ENCODE measurements around the gene ATP6V1G2. TPM values are rescaled to one million over a fixed set of nuclear protein-coding genes. Genes with fewer than 3 reads are reported as not detected.

ATP6V1G2 gene
- total RNA-seq, 6 experiments from 2014 or later, result 2.9 to 4.1 (median 3.2) TPM

DNA sequence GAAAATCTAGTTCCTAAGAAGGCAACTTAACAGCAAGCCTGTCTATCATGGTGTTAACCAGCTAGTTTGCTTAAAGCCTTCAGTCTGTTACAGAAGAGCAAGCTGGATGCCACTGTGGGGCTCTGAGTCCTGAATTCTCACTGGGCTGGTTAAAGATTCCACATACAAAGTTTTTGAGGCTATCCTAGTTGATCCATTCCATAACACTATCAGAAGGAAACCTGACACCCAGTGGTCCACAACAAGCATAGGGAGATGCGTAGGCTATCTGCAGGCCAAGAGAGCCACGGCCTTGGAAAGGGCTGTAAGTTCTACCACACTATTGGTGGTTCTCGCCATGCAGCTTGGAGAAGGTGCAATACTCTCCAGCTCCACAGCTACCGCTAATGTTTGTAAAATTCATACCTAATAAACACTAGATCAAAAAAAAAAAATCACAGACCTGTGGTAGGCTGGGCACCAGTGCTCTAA, 18.1 kb downstream of the ATP6V1G2 start:
- TF ChIP-seq, protein P1, sequence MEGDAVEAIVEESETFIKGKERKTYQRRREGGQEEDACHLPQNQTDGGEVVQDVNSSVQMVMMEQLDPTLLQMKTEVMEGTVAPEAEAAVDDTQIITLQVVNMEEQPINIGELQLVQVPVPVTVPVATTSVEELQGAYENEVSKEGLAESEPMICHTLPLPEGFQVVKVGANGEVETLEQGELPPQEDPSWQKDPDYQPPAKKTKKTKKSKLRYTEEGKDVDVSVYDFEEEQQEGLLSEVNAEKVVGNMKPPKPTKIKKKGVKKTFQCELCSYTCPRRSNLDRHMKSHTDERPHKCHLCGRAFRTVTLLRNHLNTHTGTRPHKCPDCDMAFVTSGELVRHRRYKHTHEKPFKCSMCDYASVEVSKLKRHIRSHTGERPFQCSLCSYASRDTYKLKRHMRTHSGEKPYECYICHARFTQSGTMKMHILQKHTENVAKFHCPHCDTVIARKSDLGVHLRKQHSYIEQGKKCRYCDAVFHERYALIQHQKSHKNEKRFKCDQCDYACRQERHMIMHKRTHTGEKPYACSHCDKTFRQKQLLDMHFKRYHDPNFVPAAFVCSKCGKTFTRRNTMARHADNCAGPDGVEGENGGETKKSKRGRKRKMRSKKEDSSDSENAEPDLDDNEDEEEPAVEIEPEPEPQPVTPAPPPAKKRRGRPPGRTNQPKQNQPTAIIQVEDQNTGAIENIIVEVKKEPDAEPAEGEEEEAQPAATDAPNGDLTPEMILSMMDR (IDR thresholded peaks at IDR 0.05), result no peak
- Mint-ChIP-seq H3K4me3 (no peak overlapping the region), H3K27me3 (ENCODE audit: insufficient read depth) (peaks cover 5% of the 10 kb centered on the region), H3K4me1 (ENCODE audit: low read depth) (peaks cover 40% of the 10 kb centered on the region), H3K36me3 (ENCODE audit: low read depth) (peaks cover 30% of the 10 kb centered on the region), H3K27ac (peak overlapping the region; percentile 71), H3K9me3 (no peaks in the 10 kb centered on the region)
- DNase-seq, result no peak

DNA sequence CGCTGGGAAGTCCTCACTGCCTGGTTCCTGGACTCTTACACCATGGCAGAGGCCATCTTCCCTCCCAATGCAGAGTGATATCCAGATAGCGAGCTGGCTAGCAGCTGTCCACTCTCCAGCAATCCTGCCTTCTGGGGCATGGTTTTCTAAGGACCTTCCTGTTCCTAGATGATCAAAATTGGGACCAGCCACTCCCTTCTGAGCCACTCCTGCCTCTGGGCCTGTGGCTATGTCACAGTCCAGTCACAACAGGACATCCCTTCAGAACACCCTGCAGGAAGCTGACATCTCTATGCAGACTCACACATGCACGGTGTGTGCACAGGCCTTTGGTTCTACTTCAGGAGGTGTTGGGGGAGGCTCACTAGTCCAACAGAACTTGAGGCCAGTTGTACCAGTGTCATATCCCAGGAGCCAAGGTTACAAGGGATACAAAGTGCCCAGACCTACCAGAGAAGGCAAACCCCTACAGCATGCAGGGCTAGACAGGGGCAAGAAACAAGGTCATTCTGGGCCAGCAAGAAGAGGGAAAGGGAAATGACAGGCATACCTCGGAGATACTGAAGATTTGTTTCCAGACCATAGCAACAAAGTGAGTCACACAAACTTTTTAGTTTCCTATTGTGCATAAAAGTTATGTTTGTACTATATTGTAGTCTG, 20.3 kb downstream of the ATP6V1G2 start:
- Mint-ChIP-seq H3K36me3 (ENCODE audit: low read depth) (peaks cover 15% of the 10 kb centered on the region), H3K9me3 (no peaks in the 10 kb centered on the region), H3K27ac (peak overlapping the region; percentile 91), H3K4me1 (ENCODE audit: low read depth) (peaks cover 36% of the 10 kb centered on the region), H3K4me3 (peak overlapping the region; percentile 0; the same call in 1 of the 2 replicates), H3K27me3 (ENCODE audit: insufficient read depth) (peaks cover 5% of the 10 kb centered on the region)
- TF ChIP-seq, protein P1 (IDR thresholded peaks at IDR 0.05), result no peak
- DNase-seq, result peak; percentile 72

DNA sequence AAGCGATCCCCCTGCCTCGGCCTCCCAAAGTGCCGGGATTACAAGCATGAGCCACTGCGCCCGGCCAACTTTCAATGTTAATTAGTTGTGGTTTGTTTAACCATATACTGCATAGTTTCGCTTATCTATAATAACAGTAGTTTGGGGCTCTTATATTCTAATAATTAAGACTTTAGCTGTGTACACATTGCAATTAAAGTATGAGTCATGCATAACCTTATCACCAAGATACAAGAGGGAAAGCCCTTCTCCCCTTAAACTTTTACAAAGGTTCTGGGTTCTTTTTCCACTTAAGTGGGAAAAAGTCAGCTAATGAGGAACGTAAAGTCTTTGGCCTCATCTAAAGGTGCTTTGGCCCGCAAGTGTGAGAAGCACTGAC, 20.9 kb downstream of the ATP6V1G2 start:
- no peaks in the 10 kb centered on the region for H3K9me3 Mint-ChIP-seq
- peak overlapping the region; percentile 91 for H3K27ac Mint-ChIP-seq
- peak overlapping the region; percentile 0; the same call in 1 of the 2 replicates for H3K4me3 Mint-ChIP-seq
- no peak for DNase-seq
- TF ChIP-seq, protein P1 (IDR thresholded peaks at IDR 0.05), result no peak
- H3K4me1 Mint-ChIP-seq (ENCODE audit: low read depth), result peaks cover 31% of the 10 kb centered on the region
- H3K27me3 Mint-ChIP-seq (ENCODE audit: insufficient read depth), result peaks cover 5% of the 10 kb centered on the region
- H3K36me3 Mint-ChIP-seq (ENCODE audit: low read depth), result peaks cover 10% of the 10 kb centered on the region

DNA sequence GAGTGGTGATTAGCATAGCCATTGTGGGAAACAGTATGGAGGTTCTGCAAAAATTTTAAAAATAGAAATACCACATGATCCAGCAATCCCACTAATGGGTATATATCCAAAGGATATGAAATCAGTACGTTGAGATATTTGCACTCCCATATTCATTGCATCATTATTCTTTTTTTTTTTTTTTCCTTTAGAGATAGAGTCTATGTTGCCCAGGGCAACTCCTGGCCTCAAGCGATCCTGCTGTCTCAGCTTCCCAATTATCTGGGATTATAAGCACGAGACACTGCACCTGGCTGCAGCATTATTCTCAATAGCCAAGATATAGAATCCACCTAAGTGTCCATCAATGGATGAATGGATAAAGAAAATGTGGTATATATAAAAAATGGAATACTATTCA, 24.6 kb downstream of the ATP6V1G2 start:
- no peaks in the 10 kb centered on the region for H3K9me3 Mint-ChIP-seq
- TF ChIP-seq, protein P1 (IDR thresholded peaks at IDR 0.05), result no peak
- no peak for DNase-seq
- H3K27me3 Mint-ChIP-seq (ENCODE audit: insufficient read depth), result no peaks in the 10 kb centered on the region; the same call in 1 of the 2 replicates
- no peak overlapping the region for H3K4me3 Mint-ChIP-seq
- peaks cover 19% of the 10 kb centered on the region for H3K4me1 Mint-ChIP-seq (ENCODE audit: low read depth)
- no peak overlapping the region for H3K27ac Mint-ChIP-seq
- no peaks in the 10 kb centered on the region for H3K36me3 Mint-ChIP-seq (ENCODE audit: low read depth)

DNA sequence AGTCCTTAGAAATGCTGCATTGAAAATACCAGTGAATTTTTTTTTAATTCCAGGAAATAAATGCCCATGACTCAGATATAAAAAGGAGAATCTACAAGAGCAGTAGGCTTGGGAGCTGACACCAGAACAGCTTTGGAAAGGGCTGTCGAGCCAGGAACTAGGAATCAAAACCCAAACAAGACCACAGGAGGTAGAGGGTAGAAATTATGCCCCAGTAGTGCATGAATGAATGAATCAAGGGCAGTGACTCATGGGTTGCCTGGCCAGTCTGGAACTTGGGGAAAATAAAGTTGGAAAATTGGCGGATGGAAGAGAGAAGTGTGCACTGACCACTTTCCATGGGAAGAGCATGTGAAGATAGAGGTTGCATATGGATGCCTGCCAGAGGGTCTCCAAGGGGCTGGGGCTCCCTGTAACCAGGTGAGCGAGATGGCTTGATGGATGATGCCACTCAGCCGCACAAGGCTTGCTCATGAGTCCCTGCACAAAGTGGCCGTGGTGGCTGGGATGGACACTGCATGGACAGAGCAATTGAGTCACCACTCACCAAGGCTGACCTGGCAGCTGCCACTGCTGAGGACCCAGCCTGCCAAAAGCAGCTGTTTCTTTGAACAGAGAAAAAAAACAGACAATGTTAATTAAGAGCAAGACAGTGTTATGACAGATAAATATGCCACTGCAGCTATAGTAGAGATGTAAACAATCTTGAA, 32.8 kb downstream of the ATP6V1G2 start:
- no peaks in the 10 kb centered on the region for H3K9me3 Mint-ChIP-seq
- H3K27ac Mint-ChIP-seq, result peak overlapping the region; percentile 29
- DNase-seq, result no peak
- 0 out of 2 replicates have a peak, but pooled peaks cover 2% of the 10 kb centered on the region for H3K27me3 Mint-ChIP-seq (ENCODE audit: insufficient read depth)
- TF ChIP-seq, protein P1 (IDR thresholded peaks at IDR 0.05), result no peak
- H3K36me3 Mint-ChIP-seq (ENCODE audit: low read depth), result peaks cover 20% of the 10 kb centered on the region
- H3K4me3 Mint-ChIP-seq, result peak overlapping the region; percentile 18
- H3K4me1 Mint-ChIP-seq (ENCODE audit: low read depth), result peaks cover 48% of the 10 kb centered on the region
